Neural cell (in vitro differentiated cells): ENCODE measurements around the gene GPSM3.

Experiments used
- EP300 ChIP-seq: fragments of 450-650 bp; conservative IDR thresholded peaks from 2 replicates; pipeline ENCODE4 v1.6.1; 2014; ENCODE audit warnings: antibody characterized with exemption, mild to moderate bottlenecking, moderate library complexity; ENCODE audit not compliant: poor library complexity, severe bottlenecking
- EZH2 ChIP-seq: fragments of 200-600, 300-800 bp; shearing (Covaris generic), sonication (generic); IDR thresholded peaks from 2 replicates; pipeline ENCODE4 v1.6.1; 2014; ENCODE audit warnings: antibody characterized with exemption, low read length, borderline replicate concordance, mild to moderate bottlenecking; ENCODE audit not compliant: insufficient read depth, poor library complexity, severe bottlenecking
- MXI1 ChIP-seq: fragments of 450-650 bp; conservative IDR thresholded peaks from 2 replicates; pipeline ENCODE4 v1.6.1; 2014; ENCODE audit warnings: antibody characterized with exemption, mild to moderate bottlenecking; ENCODE audit not compliant: poor library complexity, severe bottlenecking
- TAF1 ChIP-seq: IDR thresholded peaks from 2 replicates; pipeline ENCODE4 v1.6.1; 2012; ENCODE audit warnings: low read depth
- TF ChIP-seq, protein P1 (sequence below): fragments of 450-650 bp; IDR thresholded peaks from 2 replicates; pipeline ENCODE4 v1.5.1; 2014; ENCODE audit warnings: antibody characterized with exemption, mild to moderate bottlenecking, moderate library complexity; ENCODE audit not compliant: poor library complexity, severe bottlenecking

DNA sequence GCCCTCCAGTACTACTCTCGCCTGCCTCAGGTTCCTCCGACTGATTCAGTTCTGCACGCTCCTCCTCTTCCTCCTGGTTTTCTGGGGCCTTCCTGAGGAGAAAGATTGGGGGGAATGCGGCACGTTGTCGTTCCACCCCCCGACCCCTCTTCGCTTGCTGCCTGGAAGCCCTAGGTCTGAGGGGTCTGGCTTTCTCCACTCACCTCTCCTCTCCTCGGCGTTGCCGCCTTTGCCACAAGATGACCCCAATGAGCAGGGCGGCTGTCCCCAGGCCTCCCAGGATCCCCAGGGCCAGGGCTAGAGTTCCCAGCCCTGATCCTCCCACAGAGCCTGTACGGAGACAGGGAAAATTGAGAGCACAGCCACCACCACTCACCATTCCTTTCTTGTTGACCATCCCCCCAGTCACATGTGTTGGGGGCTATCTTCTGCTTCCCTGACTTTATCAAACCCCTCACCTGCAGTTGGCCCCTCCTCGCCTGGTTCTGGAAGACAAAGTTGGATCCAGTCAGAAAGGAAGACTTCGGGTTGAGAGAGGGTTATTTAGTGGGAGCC is 11.2 kb downstream of the GPSM3 start:
- TF ChIP-seq, protein P1, sequence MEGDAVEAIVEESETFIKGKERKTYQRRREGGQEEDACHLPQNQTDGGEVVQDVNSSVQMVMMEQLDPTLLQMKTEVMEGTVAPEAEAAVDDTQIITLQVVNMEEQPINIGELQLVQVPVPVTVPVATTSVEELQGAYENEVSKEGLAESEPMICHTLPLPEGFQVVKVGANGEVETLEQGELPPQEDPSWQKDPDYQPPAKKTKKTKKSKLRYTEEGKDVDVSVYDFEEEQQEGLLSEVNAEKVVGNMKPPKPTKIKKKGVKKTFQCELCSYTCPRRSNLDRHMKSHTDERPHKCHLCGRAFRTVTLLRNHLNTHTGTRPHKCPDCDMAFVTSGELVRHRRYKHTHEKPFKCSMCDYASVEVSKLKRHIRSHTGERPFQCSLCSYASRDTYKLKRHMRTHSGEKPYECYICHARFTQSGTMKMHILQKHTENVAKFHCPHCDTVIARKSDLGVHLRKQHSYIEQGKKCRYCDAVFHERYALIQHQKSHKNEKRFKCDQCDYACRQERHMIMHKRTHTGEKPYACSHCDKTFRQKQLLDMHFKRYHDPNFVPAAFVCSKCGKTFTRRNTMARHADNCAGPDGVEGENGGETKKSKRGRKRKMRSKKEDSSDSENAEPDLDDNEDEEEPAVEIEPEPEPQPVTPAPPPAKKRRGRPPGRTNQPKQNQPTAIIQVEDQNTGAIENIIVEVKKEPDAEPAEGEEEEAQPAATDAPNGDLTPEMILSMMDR: no peak
- TF ChIP-seq EZH2: no peak
- TF ChIP-seq EP300: no peak
- no peak for TF ChIP-seq TAF1
- TF ChIP-seq MXI1: no peak
